ENCODE results near the gene SHC2.

The SHC2 gene

DNA sequence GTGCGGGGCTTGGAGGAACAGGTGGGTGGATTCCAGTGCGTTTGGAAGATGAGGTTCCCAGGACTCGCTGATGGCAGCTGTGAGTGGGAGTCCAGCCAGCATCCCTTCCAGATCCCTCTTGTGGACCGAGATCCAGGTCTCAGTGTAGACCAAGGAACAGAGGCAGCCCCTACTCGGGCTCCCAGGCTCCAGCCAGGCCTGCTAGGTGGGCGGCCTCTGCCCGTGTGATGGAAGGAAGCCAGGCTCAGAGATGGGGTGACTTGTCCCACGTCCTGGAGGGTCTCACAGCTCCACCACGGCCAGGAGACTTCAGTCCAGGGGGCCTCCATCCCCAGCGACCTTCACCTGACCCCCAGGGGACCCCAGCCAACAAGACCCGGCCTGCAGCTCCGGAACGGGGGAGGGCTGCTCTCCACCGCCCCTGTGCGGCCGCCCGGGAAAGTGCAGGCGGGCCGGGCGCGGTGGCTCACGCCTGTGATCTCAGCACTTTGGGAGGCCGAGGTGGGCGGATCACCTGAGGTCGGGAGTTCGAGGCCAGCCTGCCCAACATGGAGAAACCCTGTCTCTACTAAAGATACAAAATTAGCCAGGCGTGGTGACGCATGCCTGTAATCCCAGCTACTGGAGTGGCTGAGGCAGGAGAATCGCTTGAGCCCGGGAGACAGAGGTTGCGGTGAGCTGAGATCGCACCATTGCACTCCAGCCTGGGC, 34.7 kb upstream of the SHC2 start (continued):
- TF ChIP-seq ZNF416 (tag by site-specific recombination; IDR thresholded peaks at IDR 0.05), result no peak
- TF ChIP-seq, protein P1, sequence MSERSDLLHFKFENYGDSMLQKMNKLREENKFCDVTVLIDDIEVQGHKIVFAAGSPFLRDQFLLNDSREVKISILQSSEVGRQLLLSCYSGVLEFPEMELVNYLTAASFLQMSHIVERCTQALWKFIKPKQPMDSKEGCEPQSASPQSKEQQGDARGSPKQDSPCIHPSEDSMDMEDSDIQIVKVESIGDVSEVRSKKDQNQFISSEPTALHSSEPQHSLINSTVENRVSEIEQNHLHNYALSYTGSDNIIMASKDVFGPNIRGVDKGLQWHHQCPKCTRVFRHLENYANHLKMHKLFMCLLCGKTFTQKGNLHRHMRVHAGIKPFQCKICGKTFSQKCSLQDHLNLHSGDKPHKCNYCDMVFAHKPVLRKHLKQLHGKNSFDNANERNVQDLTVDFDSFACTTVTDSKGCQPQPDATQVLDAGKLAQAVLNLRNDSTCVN (tag by site-specific recombination; optimal IDR thresholded peaks at IDR 0.05), result no peak
- TF ChIP-seq, protein P2, sequence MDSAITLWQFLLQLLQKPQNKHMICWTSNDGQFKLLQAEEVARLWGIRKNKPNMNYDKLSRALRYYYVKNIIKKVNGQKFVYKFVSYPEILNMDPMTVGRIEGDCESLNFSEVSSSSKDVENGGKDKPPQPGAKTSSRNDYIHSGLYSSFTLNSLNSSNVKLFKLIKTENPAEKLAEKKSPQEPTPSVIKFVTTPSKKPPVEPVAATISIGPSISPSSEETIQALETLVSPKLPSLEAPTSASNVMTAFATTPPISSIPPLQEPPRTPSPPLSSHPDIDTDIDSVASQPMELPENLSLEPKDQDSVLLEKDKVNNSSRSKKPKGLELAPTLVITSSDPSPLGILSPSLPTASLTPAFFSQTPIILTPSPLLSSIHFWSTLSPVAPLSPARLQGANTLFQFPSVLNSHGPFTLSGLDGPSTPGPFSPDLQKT (IDR thresholded peaks at IDR 0.05; ENCODE audit: borderline replicate concordance, low read depth, low read length), result no peak
- no peak for TF ChIP-seq ZNF391 (tag by site-specific recombination; IDR thresholded peaks at IDR 0.05; ENCODE audit: borderline replicate concordance, low read depth)
- TF ChIP-seq ZNF704 (tag by site-specific recombination; IDR thresholded peaks at IDR 0.05), result no peak
- no peak for TF ChIP-seq ZNF221 (tag by site-specific recombination; IDR thresholded peaks at IDR 0.05; ENCODE audit: borderline replicate concordance)
- no peak for TF ChIP-seq ZNF138 (tag by site-specific recombination; IDR thresholded peaks at IDR 0.05; ENCODE audit: borderline replicate concordance)
- TF ChIP-seq ZNF239 (tag by site-specific recombination; IDR thresholded peaks at IDR 0.05), result no peak
- peak; percentile 40; the same call in 1 of the 2 replicates for TF ChIP-seq IKZF3 (tag by site-specific recombination; IDR thresholded peaks at IDR 0.05)
- TF ChIP-seq ZNF677 (tag by site-specific recombination; IDR thresholded peaks at IDR 0.05), result no peak
- TF ChIP-seq, protein P3, sequence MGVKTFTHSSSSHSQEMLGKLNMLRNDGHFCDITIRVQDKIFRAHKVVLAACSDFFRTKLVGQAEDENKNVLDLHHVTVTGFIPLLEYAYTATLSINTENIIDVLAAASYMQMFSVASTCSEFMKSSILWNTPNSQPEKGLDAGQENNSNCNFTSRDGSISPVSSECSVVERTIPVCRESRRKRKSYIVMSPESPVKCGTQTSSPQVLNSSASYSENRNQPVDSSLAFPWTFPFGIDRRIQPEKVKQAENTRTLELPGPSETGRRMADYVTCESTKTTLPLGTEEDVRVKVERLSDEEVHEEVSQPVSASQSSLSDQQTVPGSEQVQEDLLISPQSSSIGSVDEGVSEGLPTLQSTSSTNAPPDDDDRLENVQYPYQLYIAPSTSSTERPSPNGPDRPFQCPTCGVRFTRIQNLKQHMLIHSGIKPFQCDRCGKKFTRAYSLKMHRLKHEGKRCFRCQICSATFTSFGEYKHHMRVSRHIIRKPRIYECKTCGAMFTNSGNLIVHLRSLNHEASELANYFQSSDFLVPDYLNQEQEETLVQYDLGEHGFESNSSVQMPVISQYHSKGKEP (tag by site-specific recombination; IDR thresholded peaks at IDR 0.05), result no peak
- TF ChIP-seq ZNF175 (tag by site-specific recombination; IDR thresholded peaks at IDR 0.05), result no peak
- TF ChIP-seq, protein P4, sequence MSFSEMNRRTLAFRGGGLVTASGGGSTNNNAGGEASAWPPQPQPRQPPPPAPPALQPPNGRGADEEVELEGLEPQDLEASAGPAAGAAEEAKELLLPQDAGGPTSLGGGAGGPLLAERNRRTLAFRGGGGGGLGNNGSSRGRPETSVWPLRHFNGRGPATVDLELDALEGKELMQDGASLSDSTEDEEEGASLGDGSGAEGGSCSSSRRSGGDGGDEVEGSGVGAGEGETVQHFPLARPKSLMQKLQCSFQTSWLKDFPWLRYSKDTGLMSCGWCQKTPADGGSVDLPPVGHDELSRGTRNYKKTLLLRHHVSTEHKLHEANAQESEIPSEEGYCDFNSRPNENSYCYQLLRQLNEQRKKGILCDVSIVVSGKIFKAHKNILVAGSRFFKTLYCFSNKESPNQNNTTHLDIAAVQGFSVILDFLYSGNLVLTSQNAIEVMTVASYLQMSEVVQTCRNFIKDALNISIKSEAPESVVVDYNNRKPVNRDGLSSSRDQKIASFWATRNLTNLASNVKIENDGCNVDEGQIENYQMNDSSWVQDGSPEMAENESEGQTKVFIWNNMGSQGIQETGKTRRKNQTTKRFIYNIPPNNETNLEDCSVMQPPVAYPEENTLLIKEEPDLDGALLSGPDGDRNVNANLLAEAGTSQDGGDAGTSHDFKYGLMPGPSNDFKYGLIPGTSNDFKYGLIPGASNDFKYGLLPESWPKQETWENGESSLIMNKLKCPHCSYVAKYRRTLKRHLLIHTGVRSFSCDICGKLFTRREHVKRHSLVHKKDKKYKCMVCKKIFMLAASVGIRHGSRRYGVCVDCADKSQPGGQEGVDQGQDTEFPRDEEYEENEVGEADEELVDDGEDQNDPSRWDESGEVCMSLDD (tag by site-specific recombination; IDR thresholded peaks at IDR 0.05), result peak; percentile 65; the same call in 1 of the 2 replicates
- TF ChIP-seq ZNF37A (tag by site-specific recombination; IDR thresholded peaks at IDR 0.05), result no peak
- TF ChIP-seq, protein P5, sequence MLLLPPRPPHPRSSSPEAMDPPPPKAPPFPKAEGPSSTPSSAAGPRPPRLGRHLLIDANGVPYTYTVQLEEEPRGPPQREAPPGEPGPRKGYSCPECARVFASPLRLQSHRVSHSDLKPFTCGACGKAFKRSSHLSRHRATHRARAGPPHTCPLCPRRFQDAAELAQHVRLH (tag by site-specific recombination; IDR thresholded peaks at IDR 0.05), result peak; percentile 93
- TF ChIP-seq ZFP37 (tag by site-specific recombination; IDR thresholded peaks at IDR 0.05), result no peak
- no peak for TF ChIP-seq ZSCAN30 (tag by site-specific recombination; IDR thresholded peaks at IDR 0.05)
- TF ChIP-seq GLIS1 (tag by site-specific recombination; IDR thresholded peaks at IDR 0.05), result peak; percentile 88
- TF ChIP-seq ZNF600 (tag by site-specific recombination; IDR thresholded peaks at IDR 0.05), result peak; percentile 94; the same call in 1 of the 2 replicates
- TF ChIP-seq, protein P6, sequence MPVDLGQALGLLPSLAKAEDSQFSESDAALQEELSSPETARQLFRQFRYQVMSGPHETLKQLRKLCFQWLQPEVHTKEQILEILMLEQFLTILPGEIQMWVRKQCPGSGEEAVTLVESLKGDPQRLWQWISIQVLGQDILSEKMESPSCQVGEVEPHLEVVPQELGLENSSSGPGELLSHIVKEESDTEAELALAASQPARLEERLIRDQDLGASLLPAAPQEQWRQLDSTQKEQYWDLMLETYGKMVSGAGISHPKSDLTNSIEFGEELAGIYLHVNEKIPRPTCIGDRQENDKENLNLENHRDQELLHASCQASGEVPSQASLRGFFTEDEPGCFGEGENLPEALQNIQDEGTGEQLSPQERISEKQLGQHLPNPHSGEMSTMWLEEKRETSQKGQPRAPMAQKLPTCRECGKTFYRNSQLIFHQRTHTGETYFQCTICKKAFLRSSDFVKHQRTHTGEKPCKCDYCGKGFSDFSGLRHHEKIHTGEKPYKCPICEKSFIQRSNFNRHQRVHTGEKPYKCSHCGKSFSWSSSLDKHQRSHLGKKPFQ (tag by site-specific recombination; IDR thresholded peaks at IDR 0.05), result no peak
- TF ChIP-seq, protein P7, sequence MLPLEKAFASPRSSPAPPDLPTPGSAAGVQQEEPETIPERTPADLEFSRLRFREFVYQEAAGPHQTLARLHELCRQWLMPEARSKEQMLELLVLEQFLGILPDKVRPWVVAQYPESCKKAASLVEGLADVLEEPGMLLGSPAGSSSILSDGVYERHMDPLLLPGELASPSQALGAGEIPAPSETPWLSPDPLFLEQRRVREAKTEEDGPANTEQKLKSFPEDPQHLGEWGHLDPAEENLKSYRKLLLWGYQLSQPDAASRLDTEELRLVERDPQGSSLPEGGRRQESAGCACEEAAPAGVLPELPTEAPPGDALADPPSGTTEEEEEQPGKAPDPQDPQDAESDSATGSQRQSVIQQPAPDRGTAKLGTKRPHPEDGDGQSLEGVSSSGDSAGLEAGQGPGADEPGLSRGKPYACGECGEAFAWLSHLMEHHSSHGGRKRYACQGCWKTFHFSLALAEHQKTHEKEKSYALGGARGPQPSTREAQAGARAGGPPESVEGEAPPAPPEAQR (tag by site-specific recombination; IDR thresholded peaks at IDR 0.05), result no peak
- TF ChIP-seq SCRT2 (tag by site-specific recombination; IDR thresholded peaks at IDR 0.05), result peak; percentile 72
- TF ChIP-seq KLF9 (tag by site-specific recombination; IDR thresholded peaks at IDR 0.05; ENCODE audit: low read depth), result peak; percentile 77; the same call in 1 of the 2 replicates
- TF ChIP-seq ZNF701 (tag by site-specific recombination; IDR thresholded peaks at IDR 0.05), result no peak
- TF ChIP-seq ZSCAN23 (tag by site-specific recombination; IDR thresholded peaks at IDR 0.05), result no peak
- no peak for TF ChIP-seq INSM2 (tag by site-specific recombination; IDR thresholded peaks at IDR 0.05)
- TF ChIP-seq ZNF169 (tag by site-specific recombination; IDR thresholded peaks at IDR 0.05), result no peak

Data from HEK293 (cell line).